GM18502 (cell line): ENCODE measurements around the gene DAP.

Experiments used
- ATAC-seq: cut with Tn5 transposase; IDR thresholded peaks from one replicate; pipeline ENCODE4 v1.9.1; 2021; ENCODE audit warnings: mild to moderate bottlenecking; ENCODE audit not compliant: unreplicated experiment, poor library complexity

DAP gene

DNA sequence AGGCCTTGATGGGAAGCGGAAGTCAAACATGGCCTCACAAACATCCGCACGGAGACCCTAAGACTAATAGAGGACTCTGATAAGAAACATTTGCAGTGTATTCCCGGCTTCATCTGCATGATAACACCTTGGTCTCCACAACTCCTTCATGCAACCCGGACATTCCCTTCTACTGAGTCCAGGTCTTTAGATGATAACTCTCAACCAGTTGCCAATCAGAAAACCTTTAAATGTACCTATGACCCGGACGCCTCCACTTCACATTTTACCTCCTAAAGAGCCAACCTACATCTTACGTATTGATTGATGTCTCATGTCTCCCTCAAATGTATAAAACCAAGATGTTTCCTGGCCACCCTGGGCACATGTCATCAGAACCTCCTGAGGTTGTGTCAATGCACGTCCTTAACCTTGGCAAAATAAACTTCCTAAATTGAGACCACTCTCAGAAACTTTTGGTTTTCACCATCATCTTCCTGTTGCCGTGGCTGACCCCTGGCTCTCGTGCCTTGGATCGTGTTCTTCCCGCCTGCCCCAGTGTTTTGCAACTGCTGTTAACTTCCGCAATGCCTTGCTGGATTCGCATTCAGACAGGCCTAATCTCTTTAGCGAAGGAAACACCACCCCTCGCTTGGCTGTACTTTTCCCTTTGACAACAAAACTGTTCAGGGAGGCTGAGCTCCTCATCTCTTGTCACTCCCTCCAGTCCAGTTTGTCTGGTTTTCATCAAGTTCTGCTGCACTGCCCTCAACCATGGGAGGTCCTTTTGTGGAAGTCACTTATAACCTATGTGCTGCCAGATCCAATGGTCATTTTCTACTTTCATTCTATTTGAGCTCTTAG is 1.1 kb upstream of the DAP start:
- no peak for ATAC-seq

- ATAC-seq = no peak
Measured at GRCh38 chr5:10760921-10761184, 181 bp downstream of the DAP start.

- peak; percentile 37 for ATAC-seq
Measured at GRCh38 chr5:10760096-10760920, 726 bp downstream of the DAP start.

GRCh38 chr5:10759111-10759510 is 1.9 kb downstream of the DAP start:
- ATAC-seq = no peak

GRCh38 chr5:10757922-10758555 is 3.0 kb downstream of the DAP start:
- ATAC-seq = no peak

DNA sequence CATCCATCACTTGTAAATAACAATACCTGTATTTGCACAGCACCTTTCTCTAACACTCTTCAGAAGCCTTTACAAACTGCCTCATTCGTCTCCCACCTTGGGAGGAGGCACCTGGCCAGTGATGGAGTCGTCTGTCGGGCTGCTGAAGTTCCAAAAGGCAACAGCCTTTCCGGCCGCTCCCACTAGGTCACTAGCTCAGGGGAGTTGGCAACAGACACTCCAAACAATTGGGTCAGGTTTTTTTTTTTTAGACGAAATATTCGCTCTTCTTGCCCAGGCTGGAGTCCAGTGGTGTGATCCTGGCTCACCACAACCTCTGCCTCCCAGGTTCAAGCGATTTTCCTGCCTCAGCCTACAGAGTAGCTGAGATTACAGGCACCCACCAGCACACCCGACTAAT is 4.0 kb downstream of the DAP start:
- no peak for ATAC-seq

DNA sequence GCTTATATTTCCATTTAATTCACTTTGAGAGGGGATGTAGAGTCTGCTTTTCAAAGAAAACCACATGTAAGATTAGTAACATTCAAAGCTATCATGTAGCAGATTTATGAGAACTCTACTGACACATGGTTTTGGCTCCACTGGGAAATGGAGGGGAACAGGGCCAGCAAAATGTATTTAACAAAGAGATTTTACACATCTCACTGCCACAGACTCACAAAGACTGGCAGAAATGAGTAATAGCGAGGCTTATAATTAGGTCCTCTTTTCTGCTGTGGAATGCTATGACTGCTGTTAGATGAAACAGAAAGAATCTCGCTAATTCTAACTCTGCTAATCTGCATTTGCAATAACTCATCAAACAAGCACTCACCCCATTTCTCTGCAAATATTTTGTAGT is 4.5 kb downstream of the DAP start:
- peak; percentile 27 for ATAC-seq

DNA sequence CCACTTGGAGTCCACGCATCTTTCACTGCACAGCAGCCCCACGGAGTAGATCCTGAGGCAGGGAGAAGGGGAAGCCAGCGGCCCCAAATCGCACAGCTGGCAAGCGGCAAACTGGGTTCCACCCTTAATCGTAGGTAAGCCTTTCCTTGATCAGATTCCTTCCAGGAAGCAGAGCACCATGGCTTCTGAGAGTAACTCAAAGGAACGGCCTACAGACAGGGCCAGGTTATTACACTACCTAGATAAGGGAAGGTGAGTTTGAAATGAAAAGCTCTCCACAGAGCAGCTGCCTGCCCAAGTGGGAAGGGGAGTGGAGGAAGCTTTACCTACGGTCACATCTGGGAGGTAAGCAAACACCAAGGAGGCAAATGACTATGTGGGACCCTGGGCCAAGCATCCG is 7.9 kb downstream of the DAP start:
- ATAC-seq = no peak

- no peak for ATAC-seq
Measured at GRCh38 chr5:10752451-10752850, 8.6 kb downstream of the DAP start.

DNA sequence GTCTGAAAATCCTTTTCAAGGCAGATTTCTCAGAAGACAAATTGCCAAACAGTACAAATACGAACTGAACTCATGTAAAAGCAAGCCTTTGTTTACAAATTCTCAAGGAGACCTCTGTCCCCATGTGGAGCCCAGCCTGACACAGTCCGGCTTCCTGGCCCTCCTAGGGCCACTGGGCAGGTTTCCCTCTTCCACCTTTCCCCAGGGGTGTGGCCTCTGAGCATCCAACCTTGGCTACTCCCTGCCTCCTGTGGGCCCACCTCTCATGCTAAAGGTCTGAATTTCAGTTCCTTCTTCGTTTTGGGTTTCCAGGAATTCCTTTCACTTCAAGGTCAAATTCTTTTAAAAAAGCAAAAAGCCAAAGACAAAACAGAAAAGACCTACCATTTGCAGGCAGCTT is 10.1 kb downstream of the DAP start:
- no peak for ATAC-seq

DNA sequence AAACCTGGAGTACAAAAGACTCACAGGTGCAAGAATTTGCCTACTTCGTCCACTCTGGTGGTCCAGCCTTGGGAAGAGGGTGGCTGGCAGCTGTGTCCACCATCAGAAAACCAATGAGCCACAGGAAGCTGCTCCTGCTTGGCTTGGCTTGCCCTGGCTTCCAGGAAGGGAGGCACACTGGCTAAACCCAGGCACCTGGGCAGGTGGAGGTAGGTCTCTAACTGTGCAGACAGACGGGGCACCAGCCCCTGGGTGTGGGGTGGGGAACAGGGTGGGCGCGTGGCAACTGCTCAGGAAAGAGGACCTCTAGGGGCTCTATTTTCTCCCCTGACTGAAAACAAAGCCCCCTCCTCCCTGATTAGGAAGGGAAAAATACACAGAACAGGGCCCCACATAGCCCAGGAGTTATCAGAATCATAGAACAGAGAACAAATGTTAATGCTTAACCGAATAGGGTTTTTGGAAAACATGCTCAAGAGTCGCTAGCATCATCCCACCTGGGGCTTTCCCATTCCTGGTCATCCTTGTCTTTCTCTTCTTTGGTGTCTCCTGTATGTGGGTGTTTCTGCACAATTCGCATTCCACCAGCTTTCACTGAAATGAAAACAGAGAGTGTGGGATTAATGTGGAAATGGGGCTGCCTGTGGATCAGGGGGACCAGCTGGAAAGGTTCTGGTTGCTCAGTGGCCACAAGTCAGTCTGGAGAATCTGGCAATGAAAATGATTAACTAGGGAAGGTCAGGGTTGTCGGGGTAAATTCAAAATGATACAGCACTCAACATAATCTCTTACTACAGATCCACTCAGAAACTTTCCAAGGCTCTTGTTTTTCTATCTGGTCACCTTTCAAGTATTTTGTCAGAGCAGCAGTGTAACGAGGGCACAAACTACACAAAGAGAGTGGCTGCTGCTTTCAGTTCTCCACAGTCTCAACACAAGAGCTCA is 13.1 kb downstream of the DAP start:
- ATAC-seq = no peak

DNA sequence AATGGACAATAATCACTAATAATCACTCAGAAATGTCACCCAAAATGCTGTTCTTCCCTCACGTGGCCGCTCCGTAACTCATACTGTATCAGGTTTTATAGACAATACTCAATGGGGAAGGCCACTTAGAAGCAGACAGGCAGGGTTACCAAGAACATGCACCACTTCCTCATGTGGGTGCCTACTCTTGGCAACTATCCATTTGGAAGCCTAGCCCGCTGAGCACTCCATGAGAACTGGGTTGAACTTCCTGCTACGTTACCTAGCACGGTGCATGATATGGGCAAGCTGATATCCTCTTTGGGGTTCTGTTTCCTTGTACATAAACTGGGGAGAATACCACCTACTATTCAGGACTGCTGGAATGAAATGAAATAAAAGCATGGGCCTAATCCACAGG is 14.3 kb downstream of the DAP start:
- ATAC-seq = no peak

DNA sequence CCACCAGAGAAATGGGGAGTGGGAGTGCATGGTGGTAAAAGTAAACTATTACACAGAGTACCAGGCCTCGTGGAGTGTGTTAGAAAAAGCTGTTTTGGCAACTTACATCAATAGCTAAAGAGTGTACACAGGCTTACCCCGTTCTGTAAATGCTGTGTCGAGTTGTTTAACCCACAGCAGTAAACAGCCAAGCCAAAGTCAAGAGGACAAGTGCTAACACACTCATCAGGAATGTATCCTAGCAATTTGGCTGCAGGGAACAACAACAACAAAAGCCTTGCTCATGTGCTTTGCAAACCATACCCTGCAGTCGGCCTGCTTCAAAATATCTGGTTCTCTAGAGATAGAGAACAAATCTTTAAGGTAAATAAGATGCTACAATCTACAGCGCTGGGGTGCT is 15.9 kb downstream of the DAP start:
- ATAC-seq = no peak

DNA sequence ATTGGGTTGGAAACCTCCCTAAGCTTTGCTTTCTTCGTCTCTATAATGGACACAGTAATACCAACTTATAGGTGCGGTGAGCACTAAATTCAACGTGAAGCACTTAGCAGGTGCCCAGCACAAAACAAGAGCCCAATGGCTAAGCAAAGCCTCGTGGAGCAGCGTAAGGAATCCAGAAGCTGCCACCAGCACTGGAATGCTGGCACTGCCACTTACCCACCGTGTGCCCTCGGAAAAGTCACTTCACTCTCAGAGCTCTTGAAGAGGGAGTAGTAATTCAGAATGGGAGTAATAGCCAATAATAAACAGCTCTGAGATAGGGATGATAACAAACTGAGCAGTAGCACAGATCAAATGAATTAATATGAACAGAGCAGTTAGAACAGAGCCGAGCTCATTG is 16.4 kb downstream of the DAP start:
- no peak for ATAC-seq

DNA sequence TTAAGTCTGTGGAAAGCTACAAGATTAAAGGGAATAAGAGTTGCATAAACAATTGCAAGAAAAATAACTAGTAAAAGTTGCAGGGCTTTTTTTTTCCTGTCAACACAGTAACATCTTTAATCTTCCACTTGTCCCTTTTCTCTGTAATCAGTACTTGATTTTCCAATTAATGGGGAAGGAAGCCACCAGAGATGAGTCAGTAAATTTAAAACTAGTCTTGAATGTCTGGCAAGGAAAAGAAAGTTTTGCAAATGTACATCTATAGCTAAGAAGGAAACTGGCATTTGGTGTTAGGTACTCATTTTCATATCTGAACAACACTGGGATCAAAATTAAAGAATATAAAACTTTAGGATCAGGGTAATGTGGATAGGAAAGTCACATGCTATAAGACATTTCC is 17.1 kb downstream of the DAP start:
- no peak for ATAC-seq

GRCh38 chr5:10743526-10743925 is 17.5 kb downstream of the DAP start:
- ATAC-seq = no peak

GRCh38 chr5:10741661-10742060 is 19.4 kb downstream of the DAP start:
- ATAC-seq = no peak

GRCh38 chr5:10740384-10740783 is 20.6 kb downstream of the DAP start:
- no peak for ATAC-seq

DNA sequence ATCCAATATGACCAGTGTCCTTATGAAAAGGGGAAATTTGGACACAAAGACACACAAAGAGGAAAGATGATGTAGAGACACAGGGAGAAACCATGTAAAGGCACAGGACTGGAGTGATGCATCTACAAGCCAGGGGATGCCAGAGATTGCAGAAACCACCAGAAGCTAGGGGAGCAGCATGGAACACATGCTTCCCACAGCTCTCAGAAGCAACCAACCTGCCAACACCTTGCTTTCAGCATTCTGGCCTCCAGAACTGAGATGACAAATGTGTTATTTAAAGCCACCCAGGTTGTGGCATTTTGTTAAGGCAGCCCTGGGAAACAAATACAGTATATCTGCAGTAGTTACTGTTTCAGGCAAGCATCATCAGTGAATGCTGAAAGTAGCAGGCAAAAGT is 23.2 kb downstream of the DAP start:
- ATAC-seq = no peak

DNA sequence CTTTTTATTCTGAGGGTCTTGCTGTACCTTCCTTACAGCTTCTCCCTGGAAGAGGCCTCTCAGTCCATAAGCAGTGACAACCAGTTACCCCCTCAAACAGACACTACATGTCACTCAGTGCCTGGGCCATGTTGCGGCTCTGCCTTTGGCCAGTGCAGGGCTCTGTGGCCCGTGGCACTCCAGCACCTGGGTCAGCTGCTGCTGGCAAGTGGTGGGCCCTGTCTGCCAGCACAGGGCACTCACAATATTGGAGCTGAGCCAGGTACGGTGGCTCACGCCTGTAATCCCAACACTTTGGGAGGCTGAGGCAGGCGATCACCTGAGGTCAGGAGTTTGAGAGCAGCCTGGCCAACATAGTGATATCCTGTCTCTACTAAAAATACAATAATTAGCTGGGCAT is 24.2 kb downstream of the DAP start:
- ATAC-seq = no peak
